HEK293T (cell line): ENCODE measurements around the gene KIR3DL2.
"Not testable (repeated sequence)": the region's sequence is repeated elsewhere in the genome, so short reads cannot be mapped to it uniquely, and the experiment has no call there.

Experiments
- CTCF ChIA-PET: fragments of 350-600 bp; formaldehyde crosslinking; extraction: SDS; loops from one replicate; lab custom pipeline; 2021; ENCODE audit warnings: antibody characterized with exemption, inconsistent platforms; lab: Yijun Ruan, JAX
- POLR2A ChIA-PET: fragments of 350-600 bp; formaldehyde crosslinking; extraction: SDS; loops from one replicate; lab custom pipeline; 2020; ENCODE audit warnings: antibody characterized with exemption, inconsistent platforms; lab: Yijun Ruan, JAX
- DNase-seq: peaks from one replicate; pipeline ENCODE4 v3.0.0; 2012; ENCODE audit warnings: mixed read lengths; ENCODE audit errors: extremely low spot score
- ARNT ChIP-seq: fragments of 450-650 bp; IDR thresholded peaks from 2 replicates; pipeline ENCODE4 v1.6.1; 2017; ENCODE audit warnings: mild to moderate bottlenecking
- BHLHE40 ChIP-seq: fragments of 450-650 bp; IDR thresholded peaks from 2 replicates; pipeline ENCODE4 v1.6.1; 2016; ENCODE audit warnings: mild to moderate bottlenecking, moderate library complexity, borderline replicate concordance
- CTBP1 ChIP-seq: fragments of 450-650 bp; IDR thresholded peaks from 2 replicates; pipeline ENCODE4 v1.6.1; 2016; ENCODE audit warnings: borderline replicate concordance
- ELF4 ChIP-seq: fragments of 450-650 bp; IDR thresholded peaks from 2 replicates; pipeline ENCODE4 v1.6.1; 2017; ENCODE audit warnings: antibody characterized with exemption
- FOXA1 ChIP-seq: fragments of 450-650 bp; IDR thresholded peaks from 2 replicates; pipeline ENCODE4 v1.6.1; 2016; ENCODE audit warnings: mild to moderate bottlenecking
- FOXK2 ChIP-seq: fragments of 450-650 bp; IDR thresholded peaks from 2 replicates; pipeline ENCODE4 v1.6.1; 2016; ENCODE audit warnings: mild to moderate bottlenecking
- FOXM1 ChIP-seq: fragments of 450-650 bp; IDR thresholded peaks from 2 replicates; pipeline ENCODE4 v1.6.1; 2017; ENCODE audit warnings: mild to moderate bottlenecking, borderline replicate concordance
- HDGF ChIP-seq: fragments of 450-650 bp; IDR thresholded peaks from 2 replicates; pipeline ENCODE4 v1.6.1; 2017; ENCODE audit warnings: antibody characterized with exemption, borderline replicate concordance
- L3MBTL2 ChIP-seq: fragments of 450-650 bp; conservative IDR thresholded peaks from 2 replicates; pipeline ENCODE4 v1.6.1; 2016; ENCODE audit warnings: mild to moderate bottlenecking
- LEF1 ChIP-seq: fragments of 450-650 bp; IDR thresholded peaks from 2 replicates; pipeline ENCODE4 v1.6.1; 2017; ENCODE audit warnings: mild to moderate bottlenecking, borderline replicate concordance
- NFRKB ChIP-seq: fragments of 450-650 bp; IDR thresholded peaks from 2 replicates; pipeline ENCODE4 v1.6.1; 2016; ENCODE audit warnings: mild to moderate bottlenecking, moderate library complexity
- SP1 ChIP-seq: fragments of 450-650 bp; IDR thresholded peaks from 2 replicates; pipeline ENCODE4 v1.6.1; 2017
- SUZ12 ChIP-seq: fragments of 450-650 bp; IDR thresholded peaks from 2 replicates; pipeline ENCODE4 v1.6.1; 2016; ENCODE audit warnings: mild to moderate bottlenecking
- TARDBP ChIP-seq: fragments of 450-650 bp; IDR thresholded peaks from 2 replicates; pipeline ENCODE4 v1.6.1; 2016
- ZNF384 ChIP-seq: fragments of 450-650 bp; IDR thresholded peaks from 2 replicates; pipeline ENCODE4 v1.6.1; 2016
- TF ChIP-seq, protein P1 (sequence below): fragments of 450-650 bp; IDR thresholded peaks from 2 replicates; pipeline ENCODE4 v1.6.1; 2016

KIR3DL2 gene

DNA sequence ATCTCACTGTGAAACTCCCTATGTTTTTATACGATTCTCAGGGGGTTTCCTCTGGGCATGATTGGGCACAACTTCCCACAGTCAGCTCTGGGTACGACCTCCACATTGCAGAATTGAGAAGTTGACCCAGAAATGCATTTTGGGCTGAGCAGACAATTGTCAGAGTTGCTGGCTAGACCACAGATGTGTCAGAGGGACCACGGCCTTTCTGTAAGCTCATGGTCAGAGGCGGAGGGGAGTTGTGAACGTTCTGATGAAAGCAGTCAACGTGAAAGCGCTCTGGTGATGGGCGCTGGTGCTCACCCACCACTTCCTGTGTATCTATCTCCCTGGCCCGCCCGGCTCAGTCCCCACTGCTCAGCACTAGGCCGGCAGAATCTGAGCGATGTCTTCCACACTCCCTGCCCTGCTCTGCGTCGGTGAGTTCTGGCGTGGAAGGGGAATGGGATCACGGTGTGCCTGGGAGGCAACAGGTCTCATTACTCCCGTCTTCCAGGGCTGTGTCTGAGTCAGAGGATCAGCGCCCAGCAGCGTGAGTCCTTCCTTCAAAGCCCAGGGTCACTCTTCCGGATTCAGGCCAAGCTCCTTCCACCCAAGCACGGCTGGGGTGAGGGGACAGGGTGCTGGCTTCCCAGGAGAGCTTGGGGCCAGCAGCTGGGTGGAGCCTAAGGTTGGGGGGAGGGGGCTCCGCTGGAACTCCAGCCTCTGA, 55.7 kb downstream of the KIR3DL2 start, which contains the start of gene NCR1:
Gene NCR1 (plus strand): TSS at position 346 of the 709 bp plus-strand sequence. CDS start 40 bp downstream, at position 386.
- ChIA-PET POLR2A (no interaction called here), CTCF (no interaction called here)
- DNase-seq: no peak
- TF ChIP-seq, protein P1, sequence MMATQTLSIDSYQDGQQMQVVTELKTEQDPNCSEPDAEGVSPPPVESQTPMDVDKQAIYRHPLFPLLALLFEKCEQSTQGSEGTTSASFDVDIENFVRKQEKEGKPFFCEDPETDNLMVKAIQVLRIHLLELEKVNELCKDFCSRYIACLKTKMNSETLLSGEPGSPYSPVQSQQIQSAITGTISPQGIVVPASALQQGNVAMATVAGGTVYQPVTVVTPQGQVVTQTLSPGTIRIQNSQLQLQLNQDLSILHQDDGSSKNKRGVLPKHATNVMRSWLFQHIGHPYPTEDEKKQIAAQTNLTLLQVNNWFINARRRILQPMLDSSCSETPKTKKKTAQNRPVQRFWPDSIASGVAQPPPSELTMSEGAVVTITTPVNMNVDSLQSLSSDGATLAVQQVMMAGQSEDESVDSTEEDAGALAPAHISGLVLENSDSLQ: no peak
- TF ChIP-seq L3MBTL2: no peak
- TF ChIP-seq CTBP1: no peak
- TF ChIP-seq NFRKB: no peak
- no peak for TF ChIP-seq SUZ12
- TF ChIP-seq ELF4: no peak
- no peak for TF ChIP-seq BHLHE40
- no peak for TF ChIP-seq ARNT
- no peak for TF ChIP-seq FOXK2
- TF ChIP-seq FOXM1: no peak
- no peak for TF ChIP-seq FOXA1
- no peak for TF ChIP-seq ZNF384
- no peak for TF ChIP-seq SP1
- no peak for TF ChIP-seq TARDBP
- TF ChIP-seq LEF1: no peak
- no peak for TF ChIP-seq HDGF

DNA sequence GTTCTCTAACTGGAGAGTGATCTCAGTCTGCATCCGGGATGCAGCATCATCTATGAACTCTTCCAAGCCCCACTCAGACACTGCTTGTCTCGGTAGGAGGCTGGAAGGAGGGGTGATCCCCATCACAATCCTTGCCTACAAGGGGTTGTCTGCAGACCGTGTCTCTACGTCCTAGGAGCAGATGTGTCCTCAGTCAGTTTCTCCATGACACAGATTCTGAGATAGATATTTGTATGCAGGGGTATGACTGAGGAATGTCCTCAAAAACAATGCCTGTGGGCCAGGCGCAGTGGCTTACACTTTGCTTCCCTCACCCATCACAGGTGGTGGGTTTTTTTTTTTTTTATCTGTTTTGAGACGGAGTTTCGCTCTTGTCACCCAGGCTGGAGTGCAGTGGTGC, 56.6 kb downstream of the KIR3DL2 start:
- TF ChIP-seq TARDBP (no peak), FOXK2 (no peak), SUZ12 (no peak), ELF4 (no peak)
- DNase-seq: no peak
- ChIA-PET POLR2A (no interaction called here), CTCF (no interaction called here)

DNA sequence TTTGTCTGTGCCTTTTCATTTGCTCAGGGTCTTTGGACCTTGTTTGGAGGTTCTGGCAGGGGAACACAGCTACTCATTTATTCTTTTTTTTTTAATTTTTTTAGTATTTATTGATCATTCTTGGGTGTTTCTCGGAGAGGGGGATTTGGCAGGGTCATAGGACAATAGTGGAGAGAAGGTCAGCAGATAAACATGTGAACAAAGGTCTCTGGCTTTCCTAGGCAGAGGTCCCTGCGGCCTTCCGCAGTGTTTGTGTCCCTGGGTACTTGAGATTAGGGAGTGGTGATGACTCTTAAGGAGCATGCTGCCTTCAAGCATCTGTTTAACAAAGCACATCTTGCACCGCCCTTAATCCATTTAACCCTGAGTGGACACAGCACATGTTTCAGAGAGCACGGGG, 57.7 kb downstream of the KIR3DL2 start:
- POLR2A ChIA-PET, CTCF ChIA-PET: not testable (repeated sequence)

More for the DNA sequence above, 57.7 kb downstream of the KIR3DL2 start:
- DNase-seq: not testable (repeated sequence)
